ENCODE data around the gene CLCN6. TPM values are rescaled to one million over a fixed set of nuclear protein-coding genes. Genes with fewer than 3 reads are reported as not detected.
"Not testable (repeated sequence)": the region's sequence is repeated elsewhere in the genome, so short reads cannot be mapped to it uniquely, and the experiment has no call there.

Gene CLCN6
- polyA plus RNA-seq, 2 of the 4 experiments (the other 2 are of a cell fraction), result 5.7 to 9.0 TPM

GRCh38 chr1:11803924-11804665, 1.9 kb upstream of the CLCN6 start:
- Histone ChIP-seq H3K4me1 (peaks cover 26% of the 10 kb centered on the region), H3K27ac (peak overlapping the region in 1 of 2 experiments; percentile 95; a peak in 1 of 6 replicates), H3K4me2 (peak overlapping the region; percentile 99), H3K4me3 (peak overlapping the region; percentile 59; the same call in 1 of the 3 replicates)
- not testable (repeated sequence) for DNase-seq (ENCODE audit: low read depth in 1 of 2, low spot score in 1 of 2); H3K9me3 ChIP-seq; ATAC-seq; FAIRE-seq
- POLR2A ChIA-PET, result interaction anchor here (1.0 kb wide), 1 partner anchor 11 kb away, joined by 4 read pairs; no protein-coding TSS in a partner anchor
- WGBS (ENCODE audit: missing lambda C conversion rate), result 92% methylated on average over 8 of the region's 9 CpGs
- CTCF ChIA-PET, result interaction anchor here (0.7 to 1.4 kb wide), 2 partner anchors 19 to 47 kb away, joined by 3 read pairs; no protein-coding TSS in a partner anchor

GRCh38 chr1:11804666-11805421, 1.1 kb upstream of the CLCN6 start:
- no peak for FAIRE-seq
- ChIA-PET POLR2A (interaction anchor here (2.8 kb wide), 1 partner anchor 103 kb away, joined by 23 read pairs; no protein-coding TSS in a partner anchor), CTCF (interaction anchor here (1.4 kb wide), 1 partner anchor 20 kb away, joined by 3 read pairs; no protein-coding TSS in a partner anchor)
- Histone ChIP-seq H3K27ac (peak overlapping the region; percentile 91 to 95), H3K9me3 (no peaks in the 10 kb centered on the region), H3K4me2 (peak overlapping the region; percentile 99), H3K4me1 (peaks cover 26% of the 10 kb centered on the region), H3K4me3 (peak overlapping the region; percentile 59)
- whole genome bisulfite sequencing (ENCODE audit: missing lambda C conversion rate), result 58% methylated on average over 10 of the region's 17 CpGs
- TF ChIP-seq USF2 (IDR thresholded peaks at IDR 0.05) (no peak), HOXB5 (CRISPR knock-in tag; IDR thresholded peaks at IDR 0.05) (no peak), CHD4 (IDR thresholded peaks at IDR 0.05; ENCODE audit: borderline replicate concordance) (no peak), CEBPB (IDR thresholded peaks at IDR 0.05) (no peak), REST (IDR thresholded peaks at IDR 0.05) (no peak), JUNB (IDR thresholded peaks at IDR 0.05) (no peak), MYC (IDR thresholded peaks at IDR 0.05; ENCODE audit: borderline replicate concordance, low read length) (no peak), PHF8 (IDR thresholded peaks at IDR 0.05; ENCODE audit: borderline replicate concordance, low read depth) (no peak), CBX2 (IDR thresholded peaks at IDR 0.05; ENCODE audit: borderline replicate concordance, low read depth) (no peak), NR3C1 (IDR thresholded peaks at IDR 0.05) (no peak), MAFK (IDR thresholded peaks at IDR 0.05; ENCODE audit: partially characterized antibody) (no peak), ZC3H11A (IDR thresholded peaks at IDR 0.05) (no peak), EP300 (IDR thresholded peaks at IDR 0.05) (no peak), CBX8 (IDR thresholded peaks at IDR 0.05) (no peak), POLR2A (IDR thresholded peaks at IDR 0.05; ENCODE audit: low read length) (no peak), ESRRA (IDR thresholded peaks at IDR 0.05; ENCODE audit: borderline replicate concordance, low read length) (no peak), NFE2L2 (conservative IDR thresholded peaks at IDR 0.05; ENCODE audit: low read length) (no peak), PBX3 (IDR thresholded peaks at IDR 0.05) (no peak)
- TF ChIP-seq, protein P1, sequence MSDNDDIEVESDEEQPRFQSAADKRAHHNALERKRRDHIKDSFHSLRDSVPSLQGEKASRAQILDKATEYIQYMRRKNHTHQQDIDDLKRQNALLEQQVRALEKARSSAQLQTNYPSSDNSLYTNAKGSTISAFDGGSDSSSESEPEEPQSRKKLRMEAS (IDR thresholded peaks at IDR 0.05), result no peak
- no peak for DNase-seq (ENCODE audit: low read depth in 1 of 2, low spot score in 1 of 2)
- peak in 1 of 2 experiments; percentile 3; a peak in 2 of 6 replicates for ATAC-seq

Measured in A549 (cell line).